ENCODE measurements around the gene PPFIBP2.
A peak's percentile ranks its signal among the peaks of the same experiment; 100 is the strongest.

The PPFIBP2 gene

DNA sequence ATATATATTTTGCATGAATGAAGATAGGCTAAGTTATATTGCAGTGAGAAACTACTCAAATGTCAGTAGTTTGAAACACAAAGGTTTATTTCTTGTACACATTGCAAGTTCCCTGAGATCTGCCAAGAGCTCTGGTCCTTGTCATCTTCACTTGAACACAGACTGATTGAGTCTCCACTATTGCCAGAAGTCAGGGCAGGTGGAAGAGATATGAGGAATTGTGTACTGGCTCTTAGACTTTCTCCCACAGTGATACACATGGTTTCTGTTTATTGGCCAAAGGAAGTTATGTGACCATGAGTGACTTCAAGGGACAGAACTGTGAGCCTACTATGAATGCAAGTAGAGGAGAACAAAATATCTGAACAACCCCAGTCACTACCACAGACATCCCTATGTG lies 44.2 kb downstream of the PPFIBP2 start:
- no peak for DNase-seq

DNA sequence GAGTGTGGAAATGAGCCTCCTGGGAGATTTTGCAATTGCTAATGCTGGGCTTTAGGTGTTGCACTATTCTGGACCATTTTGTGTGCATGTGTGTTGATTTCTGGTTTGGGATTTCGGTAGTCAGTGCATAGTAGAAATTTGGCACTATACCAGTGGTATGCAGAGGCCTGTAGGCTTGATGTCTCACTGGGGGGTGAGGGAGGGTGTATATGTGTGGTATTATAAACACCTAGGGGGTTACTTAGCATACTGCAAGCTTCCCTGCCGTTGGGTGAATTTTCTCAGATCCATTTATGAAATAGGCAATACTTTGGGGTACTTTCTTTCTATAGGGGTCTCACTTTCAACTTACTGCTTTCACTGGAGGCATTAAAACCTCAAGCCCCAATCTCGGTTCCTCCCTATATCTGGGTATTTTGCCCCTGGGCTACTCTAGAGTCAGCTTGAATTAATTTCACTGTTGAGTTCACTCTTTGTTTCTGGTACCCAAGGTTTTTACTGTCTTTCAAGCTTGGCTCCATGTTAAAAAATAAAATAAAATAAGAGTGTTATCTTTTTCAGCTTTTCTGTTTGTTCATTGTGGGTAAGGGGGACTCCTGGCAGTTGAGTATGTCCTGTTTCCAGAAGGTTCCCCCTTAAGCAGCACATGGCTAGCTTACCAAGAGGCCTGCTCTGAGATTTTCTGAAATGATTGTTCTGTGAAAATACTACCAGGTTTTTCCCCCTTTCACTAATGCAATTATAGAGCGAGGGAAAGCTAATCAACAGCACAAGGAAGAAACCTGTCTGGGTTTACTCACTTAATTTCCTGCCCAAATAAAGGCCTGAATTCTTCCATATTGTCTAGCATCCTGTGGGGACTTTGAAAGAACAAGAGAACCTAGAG lies 45.8 kb downstream of the PPFIBP2 start:
- DNase-seq, result no peak

DNA sequence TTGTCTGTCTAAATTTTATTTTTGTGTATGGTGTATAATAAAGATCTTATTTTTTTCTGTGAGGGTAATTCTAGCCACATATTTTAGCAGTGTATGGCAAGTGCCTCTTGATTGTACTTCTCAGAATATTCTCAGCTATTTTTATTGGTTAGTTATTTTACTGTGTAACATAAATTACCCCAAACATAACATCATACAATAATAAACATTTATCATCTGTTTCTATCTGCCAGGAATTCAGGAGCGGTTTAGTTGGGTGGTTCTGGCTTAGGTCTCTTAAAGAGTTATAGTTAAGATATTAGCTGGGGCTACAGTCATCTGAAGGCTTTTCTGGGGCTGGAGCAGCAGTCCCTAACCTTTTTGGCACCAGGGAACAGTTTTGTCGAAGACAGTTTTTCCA lies 47.8 kb downstream of the PPFIBP2 start:
- no peak for DNase-seq

DNA sequence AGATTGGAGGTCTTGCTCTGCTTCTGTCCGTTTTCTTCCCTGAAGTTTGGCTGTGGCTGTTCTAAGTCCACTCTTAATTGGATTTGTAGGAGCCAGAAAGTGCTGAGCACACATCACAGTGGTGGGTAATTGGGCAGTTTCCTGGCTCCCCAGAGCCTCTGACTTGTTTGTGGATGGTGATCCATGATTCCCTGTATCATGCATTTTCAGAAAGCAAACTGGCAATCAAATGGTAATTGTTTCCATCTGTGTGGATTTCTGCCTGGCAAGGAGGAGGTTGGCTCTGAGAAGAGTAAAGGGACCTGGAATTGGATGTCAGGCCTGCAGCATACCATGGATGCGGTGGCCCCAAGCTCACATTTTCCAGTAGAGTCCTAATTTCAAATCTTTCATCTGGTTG lies 49.5 kb downstream of the PPFIBP2 start:
- peak in 1 of 3 experiments; percentile 9 for DNase-seq

DNA sequence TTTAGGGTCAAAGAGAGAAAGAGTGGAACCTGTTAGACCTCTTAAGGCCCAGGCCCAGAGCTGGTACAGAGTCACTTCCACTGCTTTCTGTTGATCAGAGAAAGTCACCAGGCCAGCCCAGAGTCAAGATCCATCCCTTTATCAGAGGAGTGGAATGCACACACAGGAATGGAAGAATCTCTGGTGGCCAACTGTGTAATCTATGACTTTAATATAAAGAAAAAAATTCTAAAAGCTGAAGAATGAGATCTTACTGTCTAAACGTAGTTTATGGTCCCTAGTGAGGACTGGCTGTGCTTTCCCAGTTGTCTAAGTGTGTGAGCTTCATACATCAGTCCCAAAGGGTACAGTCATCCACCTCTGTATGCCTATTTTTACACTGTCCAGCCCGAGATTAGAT lies 51.0 kb downstream of the PPFIBP2 start:
- DNase-seq, result no peak

DNA sequence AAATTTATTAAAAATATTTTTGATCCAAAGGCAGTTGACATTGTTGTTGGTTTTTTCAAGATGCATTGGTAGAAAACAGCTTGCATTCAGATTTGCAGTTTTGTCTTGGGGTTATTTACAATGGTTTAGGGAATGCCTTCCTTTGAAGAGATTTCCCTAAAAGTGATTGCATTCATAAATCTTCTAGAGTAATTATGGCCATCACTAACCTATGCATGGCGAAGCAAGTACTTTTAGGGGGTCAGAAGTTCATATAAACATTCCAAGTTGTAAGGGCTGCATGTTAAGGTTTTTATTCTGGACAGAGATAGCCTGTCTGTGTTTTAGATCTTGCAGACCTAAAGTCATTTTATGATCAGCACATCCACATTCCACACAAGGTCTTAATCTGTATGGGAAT lies 53.5 kb downstream of the PPFIBP2 start:
- no peak for DNase-seq

DNA sequence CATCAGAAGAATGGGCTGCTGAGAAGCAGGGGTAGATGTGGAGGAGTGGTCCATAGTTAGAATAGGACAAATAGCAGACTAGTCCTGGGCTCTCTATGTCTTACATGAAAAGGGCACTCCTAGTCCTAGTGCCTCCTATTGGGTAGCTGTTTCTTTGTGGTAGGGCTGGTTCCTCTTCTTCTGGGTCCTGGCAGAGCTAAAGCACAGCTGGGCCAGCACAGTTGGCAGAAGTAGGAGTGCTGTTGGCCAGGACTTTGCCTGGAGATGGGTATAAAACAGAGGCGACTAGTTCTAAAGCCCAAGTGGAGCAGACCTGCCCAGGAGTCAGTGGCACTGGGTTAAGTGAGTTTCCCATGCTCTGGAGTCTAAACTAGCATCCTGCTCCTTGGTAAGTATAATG lies 55.2 kb downstream of the PPFIBP2 start:
- DNase-seq, result no peak

DNA sequence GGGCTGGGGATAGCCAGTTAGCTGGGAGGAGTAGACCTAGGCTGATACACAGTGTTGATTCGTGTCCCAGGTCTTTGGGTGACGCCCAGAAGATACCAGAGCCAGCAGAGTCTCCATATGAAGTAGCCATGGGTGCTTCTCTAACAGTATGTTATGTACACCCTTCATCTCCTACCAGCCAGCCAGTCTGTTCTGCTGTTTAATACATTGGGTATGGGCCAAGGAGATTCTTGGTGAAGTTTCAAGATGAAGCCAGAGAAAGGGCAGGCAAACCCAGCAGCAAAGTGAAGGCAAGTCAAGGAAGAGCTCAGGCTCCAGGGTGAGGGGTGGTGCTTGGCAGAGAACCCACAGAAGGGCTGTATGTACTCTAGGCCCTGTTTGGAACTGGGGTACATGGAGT lies 56.4 kb downstream of the PPFIBP2 start:
- DNase-seq, result no peak

DNA sequence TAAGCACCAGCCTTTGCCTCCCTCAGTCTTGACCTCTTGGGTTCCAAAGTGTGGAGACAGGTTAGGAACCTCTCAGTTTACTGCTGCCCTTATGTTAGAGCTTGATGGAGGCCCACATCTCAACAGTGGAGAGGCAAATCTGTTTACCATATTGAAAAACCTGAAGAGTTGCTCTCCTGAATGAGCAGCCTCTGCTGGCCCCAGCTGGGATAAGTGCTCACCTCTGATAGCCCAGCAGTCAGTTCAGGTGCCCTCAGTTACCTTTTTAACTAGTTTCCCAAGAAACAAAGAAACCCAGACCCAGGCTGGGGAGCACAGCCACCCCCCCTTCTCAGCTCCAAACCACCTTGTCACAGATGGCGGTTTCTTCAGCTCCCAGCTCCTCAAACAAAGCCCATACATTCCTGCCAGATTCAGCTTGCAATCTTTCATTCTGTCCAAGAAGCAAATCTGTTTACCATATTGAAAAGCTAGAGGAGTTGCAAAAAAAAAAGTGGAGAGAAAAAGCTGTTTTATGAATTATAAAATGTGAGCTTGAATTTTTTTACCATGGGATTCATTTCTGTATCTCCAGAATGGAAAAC lies 57.2 kb downstream of the PPFIBP2 start:
- peak in 1 of 3 experiments; percentile 22 for DNase-seq

DNA sequence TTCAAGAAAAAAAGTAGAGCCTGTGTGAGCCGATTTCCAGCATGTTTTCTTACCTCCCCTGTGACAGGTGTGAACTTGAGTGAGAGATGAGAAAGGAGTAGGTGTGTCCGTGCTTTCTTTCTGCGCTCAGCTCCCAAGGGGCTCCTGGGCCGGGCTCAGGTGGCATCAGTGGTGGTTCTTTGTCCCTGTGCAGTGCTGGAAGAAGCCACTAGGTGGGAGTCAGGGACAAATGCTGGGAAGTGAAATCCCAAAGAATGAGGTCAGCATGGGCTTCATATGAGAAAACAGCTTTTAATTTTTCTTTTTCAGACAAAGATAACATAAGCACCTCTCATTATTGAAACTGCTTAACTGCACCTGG lies 57.8 kb downstream of the PPFIBP2 start:
- DNase-seq, result peak; percentile 57 to 95 (median 79)

DNA sequence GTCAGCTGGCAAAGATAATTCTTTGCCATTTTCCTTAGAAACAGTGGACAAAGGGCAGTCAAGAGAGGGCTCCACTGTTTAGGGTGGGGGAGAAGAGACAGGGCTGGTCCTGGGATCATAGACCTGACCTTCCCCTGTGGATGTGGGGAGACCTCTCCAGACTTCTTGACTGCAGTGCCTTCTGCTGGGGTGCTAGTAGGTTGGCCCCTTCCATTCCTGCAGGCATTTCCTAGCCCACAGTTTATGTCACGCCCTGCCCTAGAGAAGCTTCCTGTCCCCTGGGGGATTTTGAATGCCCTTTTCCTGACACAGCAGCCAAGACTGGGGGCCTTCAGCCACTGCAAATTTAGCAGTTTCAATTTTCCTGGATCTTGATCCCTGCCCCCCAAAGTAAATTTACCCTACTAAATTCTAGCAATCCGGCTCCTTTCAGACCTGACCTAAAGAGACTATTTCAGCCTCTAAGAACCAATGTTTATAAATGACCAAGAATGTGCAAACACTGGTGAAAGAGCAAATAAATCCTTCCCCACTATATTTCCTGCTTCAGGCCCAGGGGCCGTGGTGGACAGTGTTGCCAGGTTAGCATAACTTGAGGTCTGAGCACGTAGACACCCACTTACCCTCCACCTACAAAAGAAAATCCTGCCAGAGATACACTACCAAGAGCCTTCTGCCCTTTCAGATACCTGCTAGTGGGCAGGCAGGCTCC lies 58.4 kb downstream of the PPFIBP2 start:
- DNase-seq, result peak in 1 of 3 experiments; percentile 26

DNA sequence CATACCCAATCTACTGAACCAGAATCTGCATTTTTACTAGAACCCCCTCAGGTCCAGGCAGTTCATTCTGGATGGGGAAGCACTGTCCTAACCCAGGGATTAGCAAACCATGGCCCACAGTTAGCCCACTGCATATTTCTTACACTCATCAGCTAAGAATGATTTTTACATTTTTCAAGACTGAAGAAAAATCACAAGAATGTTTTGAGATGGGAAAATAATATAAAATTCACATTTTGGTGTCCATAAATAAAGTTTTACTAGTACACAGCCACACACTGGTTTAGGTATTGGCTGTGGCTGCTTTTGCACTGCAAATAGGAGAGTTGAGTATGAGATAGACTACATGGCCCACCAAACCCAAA lies 59.4 kb downstream of the PPFIBP2 start:
- no peak for DNase-seq

DNA sequence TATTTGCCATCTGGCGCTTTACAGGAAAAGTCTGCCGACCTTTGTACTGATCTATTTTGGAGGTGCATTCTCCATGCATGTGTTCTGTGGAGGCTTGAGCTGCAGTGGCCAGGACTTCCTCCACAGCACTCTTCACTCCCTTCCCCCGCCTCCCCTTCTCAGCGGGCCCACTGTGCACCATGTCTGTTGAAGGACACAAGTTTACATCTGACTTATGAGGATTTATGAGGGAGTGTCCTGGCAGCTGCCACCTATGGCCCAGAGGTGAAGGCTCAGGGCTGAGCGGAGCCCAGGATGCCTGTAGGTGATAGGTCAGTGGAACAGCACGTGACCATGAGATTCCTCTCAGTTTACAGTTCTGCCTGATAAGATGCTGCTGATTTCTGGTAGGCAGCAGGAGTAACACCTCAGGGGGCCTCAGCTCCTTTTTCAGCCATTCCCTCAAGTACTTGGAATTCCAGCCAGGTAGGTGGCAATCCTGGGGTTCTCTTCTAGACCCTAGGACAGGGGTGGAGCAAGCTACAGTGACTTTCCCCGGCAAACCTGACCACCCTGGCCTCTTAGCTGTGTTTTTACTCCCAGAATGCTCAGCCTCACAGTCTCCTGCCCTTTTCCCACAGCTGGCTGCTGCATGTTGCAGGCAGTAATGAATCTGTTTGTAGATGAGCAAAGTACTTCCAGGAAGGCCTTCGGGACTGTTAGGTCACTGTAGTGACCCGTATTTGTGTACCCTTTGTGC lies 59.9 kb downstream of the PPFIBP2 start:
- no peak for DNase-seq

DNA sequence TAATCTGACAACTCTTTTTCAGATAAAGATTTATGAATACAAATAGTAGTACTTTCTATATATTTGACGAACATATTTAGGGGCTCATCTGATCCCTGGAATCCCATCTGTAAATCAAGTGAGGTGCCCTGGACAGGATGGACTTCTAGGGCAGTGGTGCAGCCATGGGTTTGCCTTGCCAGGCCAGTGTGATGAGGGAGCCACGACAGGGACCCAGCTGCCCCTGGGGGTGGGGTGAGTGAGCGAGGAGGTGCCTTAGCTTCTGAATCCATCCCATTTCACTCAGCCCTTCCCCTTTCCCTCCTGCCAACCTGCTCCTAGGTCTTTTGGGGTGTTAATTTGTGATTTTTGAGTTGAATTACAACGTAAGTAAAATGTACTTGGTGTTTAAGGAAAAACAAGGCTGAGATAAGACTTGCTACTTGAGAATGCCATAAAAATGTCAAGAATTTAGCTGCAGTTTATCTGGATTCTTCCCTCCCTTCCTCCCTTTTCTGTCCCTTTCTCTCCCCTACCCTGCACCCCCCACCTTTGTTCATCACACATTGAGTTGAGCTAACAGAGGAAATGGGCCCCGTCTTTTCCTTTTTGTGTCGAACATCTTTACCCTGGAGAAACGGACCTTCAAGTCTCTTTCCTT lies 60.8 kb downstream of the PPFIBP2 start:
- no peak for DNase-seq

DNA sequence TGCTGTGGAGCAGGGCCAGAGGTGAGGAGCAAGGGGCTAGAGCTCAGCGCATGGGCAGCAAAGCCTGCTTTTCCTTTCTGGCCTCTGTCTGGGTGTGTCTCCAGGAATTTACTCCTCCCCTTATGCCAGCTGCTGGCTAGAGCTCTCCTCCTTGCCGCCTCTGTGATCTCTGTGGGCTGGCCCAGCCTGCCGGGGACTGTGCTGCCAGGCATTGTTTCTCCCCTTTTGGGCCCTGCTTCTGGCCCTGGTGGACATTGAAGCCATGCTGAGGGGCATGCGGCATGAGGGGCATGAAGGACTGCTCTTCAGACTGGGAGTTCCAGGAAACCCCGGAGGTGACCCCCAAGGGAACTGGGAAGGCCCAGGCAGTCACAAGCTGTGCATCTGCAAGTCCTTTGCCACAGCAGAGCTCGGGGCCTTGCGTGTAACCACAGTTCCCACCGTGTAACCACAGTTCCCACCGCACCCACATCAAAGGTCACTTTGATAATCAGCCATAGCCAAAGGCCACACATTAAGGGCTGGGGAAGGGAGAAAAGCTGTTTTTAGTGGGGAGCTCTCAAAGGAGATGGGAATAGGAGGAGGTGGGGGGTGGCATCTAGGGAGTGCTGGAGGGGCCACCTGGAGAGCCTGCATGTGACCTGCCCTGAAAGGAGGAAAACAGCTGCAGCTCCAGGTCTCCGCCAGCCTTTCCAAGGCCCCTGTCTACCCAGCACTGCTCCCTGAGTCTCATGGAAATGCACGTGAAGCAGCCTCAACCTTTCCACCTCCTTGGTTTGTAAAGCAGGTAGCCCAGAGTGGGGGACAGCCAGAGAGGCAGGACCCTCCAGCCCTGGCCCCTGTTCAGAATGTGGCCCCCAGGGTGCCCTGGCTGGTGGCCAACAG lies 62.3 kb downstream of the PPFIBP2 start:
- peak in 1 of 3 experiments; percentile 38 for DNase-seq

DNA sequence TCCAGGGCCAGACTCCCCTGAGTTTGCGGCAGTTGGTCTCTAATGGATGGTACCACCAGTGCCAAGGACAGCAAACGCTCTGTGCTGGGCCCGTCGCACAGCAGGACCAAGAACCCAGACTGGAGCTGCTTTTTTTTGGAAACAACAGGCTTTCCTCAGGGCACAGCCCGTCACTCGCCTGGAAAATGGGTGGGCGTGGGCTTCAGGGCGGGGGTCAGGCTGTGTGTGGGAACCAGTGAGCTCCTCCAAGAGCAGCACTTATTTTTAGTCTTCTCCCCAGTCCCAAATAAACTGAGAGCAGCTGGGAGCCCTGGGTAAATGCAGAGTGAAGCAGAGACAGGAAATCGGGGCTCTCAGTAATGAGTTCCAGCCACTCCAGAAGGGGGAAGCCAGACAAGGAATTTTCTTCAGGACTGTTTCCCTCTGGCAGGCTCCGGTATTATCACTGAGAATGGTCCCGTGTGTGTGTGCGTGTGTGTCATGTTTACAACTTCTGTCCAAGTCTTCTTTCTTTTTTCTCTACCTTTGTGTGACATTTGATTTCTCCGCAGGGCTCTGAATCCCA lies 63.0 kb downstream of the PPFIBP2 start:
- no peak for DNase-seq

DNA sequence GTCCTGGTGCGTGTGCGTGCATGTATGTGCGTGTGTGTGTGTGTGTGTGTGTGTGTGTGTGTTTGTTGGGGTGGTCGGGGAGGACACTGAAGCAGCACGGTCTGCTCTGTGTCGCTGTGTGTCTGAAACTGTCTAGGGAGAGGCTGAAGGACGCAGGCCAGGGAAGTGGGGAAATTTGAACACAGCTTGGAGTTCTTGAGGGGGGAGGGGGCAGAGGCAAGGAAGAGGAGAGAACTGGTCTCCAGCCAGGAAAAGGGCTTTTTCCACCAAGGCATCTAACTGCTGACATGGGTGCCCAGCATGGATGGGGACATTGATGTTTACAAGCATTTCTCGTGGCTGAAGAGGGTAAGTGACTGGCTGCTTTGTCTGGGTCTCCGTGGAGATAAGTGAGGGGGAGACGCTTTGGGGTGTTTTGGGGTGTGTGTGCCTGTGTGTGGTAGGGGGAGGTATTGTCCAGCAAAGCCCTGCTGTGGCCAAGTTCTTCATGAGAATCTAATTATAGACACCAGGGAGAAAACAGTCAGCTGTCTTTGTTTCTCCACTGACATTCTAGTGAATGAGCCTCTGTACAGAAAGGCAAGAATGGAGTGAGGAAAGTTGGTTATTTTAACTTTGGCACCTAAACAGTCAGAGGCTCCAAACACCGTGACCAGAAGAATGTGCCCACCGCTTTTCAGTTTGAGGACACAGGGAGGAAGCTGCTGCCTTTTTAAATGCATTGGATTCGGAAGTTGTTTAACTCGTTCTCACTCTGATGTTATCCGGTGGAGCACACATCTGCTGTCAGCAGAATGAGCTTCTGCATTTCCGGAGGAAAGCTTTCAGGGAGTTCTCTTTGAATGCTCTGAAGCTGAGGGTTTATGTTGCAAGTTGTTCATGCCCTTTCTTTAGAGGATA lies 63.7 kb downstream of the PPFIBP2 start:
- peak in 1 of 3 experiments; percentile 21 for DNase-seq

DNA sequence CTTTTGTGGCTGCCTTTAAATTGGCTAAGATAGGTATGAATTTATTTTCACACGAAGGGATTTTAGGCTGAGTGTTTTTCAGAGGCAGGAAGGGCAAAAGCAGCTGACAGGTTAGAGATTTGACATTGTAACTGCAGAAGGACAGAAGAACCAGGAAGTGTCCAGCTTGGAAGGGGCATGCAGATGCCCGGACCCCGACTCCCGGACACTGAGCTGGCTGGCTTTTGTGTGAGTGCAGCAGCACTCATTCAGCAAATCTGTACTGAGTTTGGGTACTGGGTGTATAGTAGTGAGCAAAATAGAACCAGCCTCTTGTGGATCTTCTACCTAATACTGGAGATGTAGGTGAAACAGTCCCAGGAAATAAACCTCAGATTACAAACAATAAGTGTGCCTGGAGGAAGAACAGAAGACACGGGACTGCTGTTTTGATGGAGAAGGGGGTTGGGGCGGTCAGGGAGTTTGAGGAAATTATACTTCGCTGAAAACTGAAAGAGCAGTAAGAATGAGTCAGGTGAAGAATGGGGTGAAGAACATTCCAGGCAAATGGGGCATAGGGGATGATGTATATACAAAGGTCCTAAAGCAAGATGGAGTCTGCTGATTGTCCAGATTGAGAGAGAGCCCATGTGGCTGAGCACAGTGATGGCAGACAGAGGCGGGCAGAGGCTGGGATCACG lies 64.6 kb downstream of the PPFIBP2 start:
- DNase-seq, result no peak

DNA sequence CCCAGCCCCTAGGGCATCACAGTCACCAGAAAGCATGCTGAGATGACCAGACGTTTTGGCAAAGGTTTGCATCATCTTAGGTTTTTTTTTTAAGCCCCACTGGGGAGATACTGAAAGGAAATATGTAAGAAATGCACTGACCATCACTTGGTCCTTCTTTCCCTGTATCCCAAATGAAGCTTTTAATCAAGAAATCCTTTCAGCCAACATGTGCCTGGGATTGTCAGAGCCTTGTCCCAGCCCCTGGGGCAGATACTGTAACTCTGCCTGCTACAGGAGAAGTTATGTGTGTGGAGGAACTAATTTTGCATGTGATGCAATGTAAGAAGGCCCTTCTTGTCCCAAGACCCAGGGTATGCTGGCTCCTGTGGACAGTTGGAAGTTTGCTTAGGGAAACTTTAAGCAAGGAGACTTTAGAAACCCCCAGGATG lies 65.6 kb downstream of the PPFIBP2 start:
- no peak for DNase-seq
